Fibroblast of pulmonary artery (primary cell): ENCODE results near the gene AXDND1.

Source experiments
- DNase-seq: peaks from one replicate; pipeline ENCODE4 v3.0.0-alpha.2; 2010; ENCODE audit warnings: low read depth
- H3K4me3 ChIP-seq: replicated peaks from 2 replicates; pipeline ENCODE4 v1.5.1; 2011; ENCODE audit warnings: low read depth, mild to moderate bottlenecking, control low read depth, low read length, moderate library complexity
- CTCF ChIP-seq: IDR thresholded peaks from 2 replicates; pipeline ENCODE4 v1.5.1; 2011; ENCODE audit warnings: mild to moderate bottlenecking, control low read depth, low read length, inconsistent platforms; ENCODE audit errors: missing control alignments

Gene AXDND1, protein sequence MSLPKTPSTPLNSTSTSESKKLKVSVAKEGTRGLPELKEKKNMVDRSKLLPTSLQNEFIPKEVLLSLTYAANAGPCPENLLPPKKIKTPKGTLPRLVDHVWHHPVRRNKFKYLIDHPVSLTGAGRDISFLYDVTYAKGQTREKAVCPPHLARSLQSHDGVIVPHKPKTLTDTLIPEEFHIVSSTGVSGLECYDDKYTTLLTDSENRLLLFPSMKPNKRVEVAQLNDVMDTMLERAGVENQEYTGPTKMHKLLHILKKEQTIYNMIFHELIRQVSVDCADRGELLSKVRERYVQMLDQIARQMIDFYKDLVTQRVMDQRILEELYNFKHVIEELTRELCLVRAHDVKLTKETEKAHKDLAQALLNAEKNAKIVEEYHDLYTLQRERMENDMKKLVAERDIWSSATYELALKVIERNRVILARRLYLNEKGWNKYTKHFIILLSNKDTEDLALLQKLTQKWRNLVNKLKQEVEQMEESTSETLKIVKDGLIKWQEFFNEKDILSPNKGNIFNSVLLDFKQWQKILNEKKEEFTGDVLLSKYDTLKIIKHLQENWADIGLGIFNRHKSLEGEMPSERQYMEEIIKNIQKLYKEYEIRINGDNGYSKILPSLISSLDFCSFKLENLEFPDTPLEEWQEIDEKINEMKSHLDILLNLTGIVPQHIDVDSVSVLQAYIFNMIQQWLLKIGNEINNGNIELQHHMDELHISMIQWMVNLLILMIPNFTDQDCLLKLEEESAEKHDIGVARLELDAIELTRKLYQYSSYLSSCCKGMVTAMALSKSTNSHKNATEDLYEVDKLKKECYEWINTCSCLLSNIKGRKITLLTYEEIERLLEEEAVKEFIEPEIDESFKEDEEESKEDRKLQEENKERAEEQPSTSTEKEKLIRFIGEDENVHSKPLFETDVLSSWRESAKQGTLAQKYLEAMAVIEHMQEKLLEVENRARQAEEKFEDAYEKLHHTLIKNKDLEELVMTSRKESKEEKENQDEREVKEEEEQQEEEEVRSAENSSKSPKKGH

DNA sequence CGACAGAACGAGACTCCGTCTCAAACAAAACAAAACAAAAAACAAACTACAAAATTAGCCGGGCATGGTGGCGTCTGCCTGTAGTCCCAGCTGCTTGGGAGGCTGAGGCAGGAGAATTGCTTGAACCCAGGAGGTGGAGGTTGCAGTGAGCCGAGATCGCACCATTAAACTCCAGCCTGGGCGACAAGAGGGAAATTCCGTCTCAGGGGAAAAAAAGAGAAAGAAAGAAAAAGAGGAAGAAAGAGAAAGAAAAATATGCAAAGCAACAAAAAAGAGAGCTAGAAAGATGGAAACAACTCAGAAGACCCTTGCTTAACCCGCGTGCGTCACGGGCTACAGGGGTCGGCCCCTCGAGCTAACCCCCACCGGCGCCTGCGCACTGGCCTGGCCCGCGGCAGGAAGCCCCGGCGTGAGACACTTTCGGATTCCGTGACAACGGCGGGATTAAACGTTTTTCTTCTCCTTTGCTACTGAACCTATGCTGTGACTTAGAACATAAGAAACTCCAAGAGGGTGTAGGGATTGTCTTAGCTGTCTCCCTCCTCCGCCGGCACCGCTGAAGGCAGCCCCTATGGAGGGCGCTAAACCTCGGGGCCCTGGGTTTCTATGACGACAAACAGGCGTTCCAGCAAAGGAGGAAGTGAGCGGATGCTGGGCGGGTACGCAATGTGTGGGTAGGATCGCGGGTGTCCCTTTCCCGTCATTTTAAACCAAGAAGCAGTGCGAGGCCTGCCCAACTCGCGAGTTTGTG, at the start of gene AXDND1:
Gene AXDND1 (plus strand): TSS at position 630 of the 751 bp plus-strand sequence. CDS start 539 bp downstream, outside the sequence.
- peak within 1 kb of the TSS; percentile 78 for H3K4me3 ChIP-seq
- peak; percentile 90 for DNase-seq
- TF ChIP-seq CTCF, result no peak

DNA sequence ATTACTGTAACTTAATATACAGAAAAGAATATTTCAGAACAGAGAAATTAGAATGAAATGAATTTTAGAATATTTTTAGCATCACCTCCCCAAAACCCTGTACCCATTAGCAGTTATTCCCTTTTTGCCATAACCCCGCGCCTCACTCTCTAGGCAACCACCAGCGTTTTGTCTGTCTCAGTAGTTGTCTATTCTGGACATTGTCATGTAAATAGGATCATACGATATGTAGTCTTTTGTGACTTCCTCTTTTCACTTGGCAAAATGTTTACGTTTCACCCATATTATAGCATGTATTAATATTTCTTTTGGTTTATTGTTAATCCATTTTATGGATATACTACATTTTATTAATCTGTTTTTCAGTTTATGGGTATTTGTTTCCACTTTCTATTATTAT, 47.3 kb upstream of the AXDND1 start:
- DNase-seq, result no peak
- TF ChIP-seq CTCF, result no peak
- H3K4me3 ChIP-seq, result no peak overlapping the region

DNA sequence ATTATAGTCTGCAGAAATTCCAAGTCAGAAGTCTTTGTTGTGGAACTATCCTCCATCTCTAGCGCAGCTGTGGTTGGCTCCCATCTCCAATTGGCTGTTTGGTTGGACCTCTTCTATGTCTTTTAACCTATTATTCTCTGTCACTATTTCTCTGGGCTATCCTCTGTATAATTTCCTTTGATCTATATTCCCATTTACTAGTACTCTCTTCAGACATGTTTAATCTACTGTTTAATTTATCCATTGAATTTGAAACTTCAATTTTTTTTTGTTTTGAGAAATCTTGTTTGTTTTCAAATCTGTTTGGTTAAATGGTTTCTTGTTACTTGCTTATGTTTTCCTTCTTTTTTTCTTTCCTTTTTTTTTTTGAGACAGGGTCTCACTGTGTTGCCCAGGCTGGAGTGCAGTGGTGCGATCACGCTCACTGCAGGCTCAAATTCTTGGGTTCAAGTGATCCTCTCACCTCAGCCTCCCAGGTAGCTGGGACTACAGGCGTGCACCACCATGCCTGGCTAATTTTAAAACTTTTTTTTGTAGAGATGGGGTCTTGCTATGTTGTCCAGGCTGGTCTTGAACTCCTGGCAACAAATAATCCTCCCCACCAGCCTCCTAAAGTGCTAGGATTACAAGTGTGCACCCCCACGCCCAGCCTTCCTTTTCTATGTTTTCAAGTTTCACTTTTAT, 44.1 kb upstream of the AXDND1 start:
- TF ChIP-seq CTCF, result no peak

GRCh38 chr1:179322557-179322956, 43.2 kb upstream of the AXDND1 start:
- peak overlapping the region; percentile 30 for H3K4me3 ChIP-seq
- DNase-seq, result peak; percentile 8
- TF ChIP-seq CTCF, result no peak

More for the DNA sequence above, 44.1 kb upstream of the AXDND1 start:
- DNase-seq, result no peak
- H3K4me3 ChIP-seq, result no peak overlapping the region

GRCh38 chr1:179323436-179323835, 42.3 kb upstream of the AXDND1 start:
- DNase-seq, result no peak
- no peak overlapping the region for H3K4me3 ChIP-seq
- TF ChIP-seq CTCF, result no peak

GRCh38 chr1:179325836-179326235, 39.9 kb upstream of the AXDND1 start:
- TF ChIP-seq CTCF, result no peak
- no peak for DNase-seq
- H3K4me3 ChIP-seq, result no peak overlapping the region
